ENCODE measurements around the gene PLEKHA5.

Gene PLEKHA5

DNA sequence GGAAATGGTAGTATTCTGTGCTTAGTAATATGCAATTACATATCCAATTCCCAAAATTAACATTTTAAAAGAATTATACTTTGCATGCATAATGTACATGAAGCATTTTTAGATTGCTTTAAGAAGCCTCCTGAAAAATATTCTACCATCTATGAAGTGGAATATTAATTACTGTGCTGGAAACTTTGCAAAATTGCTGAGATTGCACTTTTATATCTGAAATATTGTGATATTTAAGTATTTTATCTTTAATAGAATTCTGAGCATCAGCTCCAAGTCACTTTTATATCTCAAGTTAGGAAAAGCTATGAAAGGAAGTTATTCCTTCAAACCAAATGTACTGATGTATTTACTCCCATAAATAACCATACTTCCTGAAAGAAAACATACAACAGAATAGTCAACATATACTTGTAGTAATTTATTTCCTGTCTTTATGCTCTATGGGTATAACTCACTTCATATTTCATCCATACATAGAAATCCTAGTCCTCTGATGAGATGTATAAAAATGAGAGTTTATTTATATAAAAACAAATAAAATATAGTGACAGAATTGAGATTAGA, 152.7 kb downstream of the PLEKHA5 start:
- H3K4me3 ChIP-seq (ENCODE audit: low read depth, low read length): no peak overlapping the region
- TF ChIP-seq, protein P1, sequence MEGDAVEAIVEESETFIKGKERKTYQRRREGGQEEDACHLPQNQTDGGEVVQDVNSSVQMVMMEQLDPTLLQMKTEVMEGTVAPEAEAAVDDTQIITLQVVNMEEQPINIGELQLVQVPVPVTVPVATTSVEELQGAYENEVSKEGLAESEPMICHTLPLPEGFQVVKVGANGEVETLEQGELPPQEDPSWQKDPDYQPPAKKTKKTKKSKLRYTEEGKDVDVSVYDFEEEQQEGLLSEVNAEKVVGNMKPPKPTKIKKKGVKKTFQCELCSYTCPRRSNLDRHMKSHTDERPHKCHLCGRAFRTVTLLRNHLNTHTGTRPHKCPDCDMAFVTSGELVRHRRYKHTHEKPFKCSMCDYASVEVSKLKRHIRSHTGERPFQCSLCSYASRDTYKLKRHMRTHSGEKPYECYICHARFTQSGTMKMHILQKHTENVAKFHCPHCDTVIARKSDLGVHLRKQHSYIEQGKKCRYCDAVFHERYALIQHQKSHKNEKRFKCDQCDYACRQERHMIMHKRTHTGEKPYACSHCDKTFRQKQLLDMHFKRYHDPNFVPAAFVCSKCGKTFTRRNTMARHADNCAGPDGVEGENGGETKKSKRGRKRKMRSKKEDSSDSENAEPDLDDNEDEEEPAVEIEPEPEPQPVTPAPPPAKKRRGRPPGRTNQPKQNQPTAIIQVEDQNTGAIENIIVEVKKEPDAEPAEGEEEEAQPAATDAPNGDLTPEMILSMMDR (IDR thresholded peaks at IDR 0.05; ENCODE audit: low read depth, low read length, missing control alignments): no peak
- no peak for DNase-seq (ENCODE audit: low read depth)

DNA sequence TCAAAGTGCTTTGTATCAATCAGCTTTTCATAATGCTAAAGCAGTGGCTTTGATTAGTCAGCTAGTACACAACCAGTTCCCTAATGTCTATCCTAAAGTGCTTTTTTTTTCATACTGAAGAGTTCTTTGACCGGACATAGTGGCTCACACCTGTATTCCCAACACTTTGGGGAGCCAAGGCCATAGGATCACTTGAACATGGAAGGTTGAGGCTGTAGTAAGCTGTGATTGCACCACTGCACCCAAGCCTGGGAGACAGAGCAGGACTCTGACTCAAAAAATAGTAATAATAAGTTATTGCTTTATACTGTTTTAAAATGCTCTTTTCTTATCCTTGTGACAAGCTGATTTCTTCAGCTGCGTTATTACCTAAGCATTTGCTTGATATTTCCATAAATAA, 155.1 kb downstream of the PLEKHA5 start:
- no peak overlapping the region for H3K4me3 ChIP-seq (ENCODE audit: low read depth, low read length)
- TF ChIP-seq, protein P1 (IDR thresholded peaks at IDR 0.05; ENCODE audit: low read depth, low read length, missing control alignments): no peak
- no peak for DNase-seq (ENCODE audit: low read depth)

DNA sequence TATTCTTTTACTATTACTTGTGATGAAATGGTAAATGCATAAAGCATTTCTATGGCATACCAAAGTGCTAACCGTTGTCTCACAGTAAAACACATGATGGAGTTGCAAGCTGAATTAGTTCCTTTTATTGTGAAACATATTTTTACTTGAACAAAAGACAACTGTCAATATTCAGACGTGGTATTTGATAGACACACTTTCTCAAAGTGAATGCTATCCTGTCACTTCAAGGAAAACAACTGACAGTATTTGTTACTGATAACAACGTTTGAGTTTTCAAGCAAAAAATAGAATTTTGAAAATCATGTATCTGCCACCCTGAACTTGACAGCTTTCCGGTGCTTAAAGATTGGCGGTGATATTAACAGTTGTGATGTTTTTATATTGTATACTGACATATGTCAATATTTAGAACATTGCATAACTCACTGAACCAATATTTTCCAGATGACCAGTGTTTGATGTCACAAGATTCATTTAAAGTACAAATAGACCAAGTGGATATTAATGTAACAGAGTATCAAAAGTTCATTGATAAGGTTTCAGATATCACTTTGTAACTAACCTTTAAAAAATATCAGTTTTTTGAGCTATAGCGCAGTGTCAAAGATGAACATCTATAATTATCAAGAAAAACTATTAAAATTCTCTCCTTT, 156.4 kb downstream of the PLEKHA5 start:
- no peak for DNase-seq (ENCODE audit: low read depth)
- H3K4me3 ChIP-seq (ENCODE audit: low read depth, low read length): no peak overlapping the region
- TF ChIP-seq, protein P1 (IDR thresholded peaks at IDR 0.05; ENCODE audit: low read depth, low read length, missing control alignments): no peak

DNA sequence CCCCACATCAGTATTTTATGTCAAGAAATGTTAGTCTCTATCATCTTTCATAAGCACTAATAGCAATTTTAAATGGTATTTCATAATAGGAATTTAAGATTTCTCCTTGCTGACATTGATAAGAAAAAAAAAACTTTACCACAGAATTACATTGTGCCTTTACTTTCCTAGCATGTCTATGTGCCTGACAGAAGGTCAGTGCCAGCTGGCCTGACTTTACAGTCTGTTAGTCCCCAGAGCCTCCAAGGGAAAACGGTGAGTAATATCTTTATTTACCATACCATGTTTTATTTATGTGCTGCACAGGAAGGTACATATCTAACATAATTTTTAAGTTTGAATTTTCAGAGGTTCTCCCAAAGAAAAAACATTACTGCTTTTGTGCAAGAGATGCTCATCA, 157.8 kb downstream of the PLEKHA5 start:
- TF ChIP-seq, protein P1 (IDR thresholded peaks at IDR 0.05; ENCODE audit: low read depth, low read length, missing control alignments): no peak
- no peak overlapping the region for H3K4me3 ChIP-seq (ENCODE audit: low read depth, low read length)
- no peak for DNase-seq (ENCODE audit: low read depth)

DNA sequence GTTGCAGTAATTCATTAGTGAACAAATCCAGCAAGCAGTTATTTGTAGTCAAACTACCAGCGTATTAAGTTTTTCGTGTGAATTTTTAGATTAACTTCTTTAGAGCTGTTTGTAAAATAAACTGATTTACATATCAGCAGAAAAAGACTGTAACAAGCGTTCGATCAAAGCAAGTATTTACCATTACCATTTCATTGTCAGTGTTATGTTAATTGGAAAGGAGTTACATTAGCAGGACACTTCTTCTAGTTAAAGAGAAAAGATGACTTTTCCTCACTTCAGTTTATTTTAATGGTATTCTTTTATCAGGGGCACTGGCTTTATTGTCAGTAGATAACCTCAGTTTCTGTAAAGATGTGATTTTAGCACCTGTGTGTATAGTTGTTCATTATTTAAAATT, 158.6 kb downstream of the PLEKHA5 start:
- TF ChIP-seq, protein P1 (IDR thresholded peaks at IDR 0.05; ENCODE audit: low read depth, low read length, missing control alignments): no peak
- H3K4me3 ChIP-seq (ENCODE audit: low read depth, low read length): no peak overlapping the region
- DNase-seq (ENCODE audit: low read depth): no peak

DNA sequence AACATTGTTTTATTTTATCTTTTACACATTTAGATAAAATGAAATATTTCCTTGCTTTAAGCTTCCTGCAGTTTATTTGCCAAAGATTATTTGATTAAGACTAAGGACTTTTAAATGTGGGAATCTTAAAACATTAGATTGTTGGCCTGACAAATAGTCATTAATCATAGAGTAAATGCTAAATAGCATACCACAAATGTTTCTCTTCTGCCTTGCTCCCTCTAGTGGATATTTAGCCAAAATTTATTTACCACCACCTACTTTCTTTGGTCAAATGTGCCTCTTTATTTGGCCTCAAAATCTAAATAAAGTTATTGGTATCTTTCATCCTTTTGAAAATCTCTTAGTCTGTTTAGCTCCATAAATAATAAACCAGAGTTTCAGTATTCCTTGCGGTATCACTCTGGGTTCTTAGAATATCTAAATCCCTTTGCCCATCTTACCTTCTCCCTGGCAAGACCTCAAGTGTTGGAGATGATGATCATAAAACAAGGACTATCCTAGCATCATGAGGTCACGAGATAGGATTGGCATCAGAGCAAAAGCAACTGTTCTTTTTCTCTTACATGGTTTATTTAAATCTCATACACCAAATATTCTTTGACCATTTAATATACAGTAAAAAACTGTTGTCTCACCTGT, 159.2 kb downstream of the PLEKHA5 start:
- DNase-seq (ENCODE audit: low read depth): peak; percentile 3
- TF ChIP-seq, protein P1 (IDR thresholded peaks at IDR 0.05; ENCODE audit: low read depth, low read length, missing control alignments): peak; percentile 53
- H3K4me3 ChIP-seq (ENCODE audit: low read depth, low read length): no peak overlapping the region
